Ecto neural progenitor cell (in vitro differentiated cells): ENCODE measurements around the gene ACSM4.
"Not testable (repeated sequence)": the region's sequence is repeated elsewhere in the genome, so short reads cannot be mapped to it uniquely, and the experiment has no call there.

Experiments used
- DNase-seq: peaks from one replicate; pipeline ENCODE4 v3.0.0-alpha.2; 2018; ENCODE audit warnings: low spot score

The ACSM4 gene

GRCh38 chr12:7303772-7304171 is at the start of gene ACSM4:
Gene ACSM4 (plus strand): TSS chr12:7304072. CDS start chr12:7304332, 260 bp downstream.
- no peak for DNase-seq

GRCh38 chr12:7259060-7259459 is 44.8 kb upstream of the ACSM4 start:
- DNase-seq: no peak

- DNase-seq: no peak
Measured at GRCh38 chr12:7264538-7264937, 39.3 kb upstream of the ACSM4 start.

GRCh38 chr12:7265251-7265650 is 38.6 kb upstream of the ACSM4 start:
- DNase-seq: no peak

GRCh38 chr12:7269273-7269672 is 34.6 kb upstream of the ACSM4 start:
- DNase-seq: no peak

- no peak for DNase-seq
Measured at GRCh38 chr12:7271893-7272514, 31.9 kb upstream of the ACSM4 start.

- not testable (repeated sequence) for DNase-seq
Measured at GRCh38 chr12:7275482-7275881, 28.4 kb upstream of the ACSM4 start.

- DNase-seq: no peak
Measured at GRCh38 chr12:7282844-7283243, 21.0 kb upstream of the ACSM4 start.

- DNase-seq: no peak
Measured at GRCh38 chr12:7289743-7290142, 14.1 kb upstream of the ACSM4 start.

- DNase-seq: not testable (repeated sequence)
Measured at GRCh38 chr12:7290588-7290987, 13.3 kb upstream of the ACSM4 start.

- DNase-seq: no peak
Measured at GRCh38 chr12:7292300-7292699, 11.6 kb upstream of the ACSM4 start.

- no peak for DNase-seq
Measured at GRCh38 chr12:7293670-7294069, 10.2 kb upstream of the ACSM4 start.

GRCh38 chr12:7295529-7295928 is 8.3 kb upstream of the ACSM4 start:
- no peak for DNase-seq

GRCh38 chr12:7297865-7298264 is 6.0 kb upstream of the ACSM4 start:
- no peak for DNase-seq

GRCh38 chr12:7302266-7302986 is 1.4 kb upstream of the ACSM4 start:
- DNase-seq: no peak

- DNase-seq: no peak
Measured at GRCh38 chr12:7303230-7303629, 642 bp upstream of the ACSM4 start.

GRCh38 chr12:7304456-7304855 is 584 bp downstream of the ACSM4 start:
- DNase-seq: no peak

- no peak for DNase-seq
Measured at GRCh38 chr12:7310070-7310469, 6.2 kb downstream of the ACSM4 start.

GRCh38 chr12:7319930-7320329 is 16.1 kb downstream of the ACSM4 start:
- no peak for DNase-seq

- DNase-seq: no peak
Measured at GRCh38 chr12:7321624-7322023, 17.8 kb downstream of the ACSM4 start.

- DNase-seq: no peak
Measured at GRCh38 chr12:7322599-7322998, 18.7 kb downstream of the ACSM4 start.

GRCh38 chr12:7324176-7324575 is 20.3 kb downstream of the ACSM4 start:
- no peak for DNase-seq

- DNase-seq: no peak
Measured at GRCh38 chr12:7327918-7328317, 24.0 kb downstream of the ACSM4 start.

- not testable (repeated sequence) for DNase-seq
Measured at GRCh38 chr12:7337790-7338189, 33.9 kb downstream of the ACSM4 start.
